ENCODE data around the gene CARD19. TPM values are rescaled to one million over a fixed set of nuclear protein-coding genes. Genes with fewer than 3 reads are reported as not detected.

CARD19 gene
- polyA plus RNA-seq, 1 donor from 2014 or later, result 36.2 TPM

DNA sequence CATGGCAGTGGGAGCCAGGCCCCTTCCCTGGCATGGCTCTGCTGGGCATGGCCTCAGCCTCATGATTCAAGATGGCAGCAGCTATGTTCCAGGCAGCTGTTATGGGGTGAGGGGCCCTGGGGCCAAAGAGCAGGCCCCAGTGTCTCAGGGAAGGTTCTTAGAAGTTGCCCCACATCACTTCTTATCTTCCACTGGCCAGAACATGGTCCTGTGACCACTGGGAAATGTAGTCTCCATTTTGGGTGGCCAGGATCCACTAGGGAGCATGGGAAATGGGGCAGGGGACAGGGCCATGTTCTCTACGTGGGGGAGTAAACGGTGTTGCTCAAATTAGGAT lies 19.3 kb upstream of the CARD19 start:
- H3K4me3 Mint-ChIP-seq, result no peak overlapping the region
- H3K9me3 Mint-ChIP-seq, result no peaks in the 10 kb centered on the region
- no peak overlapping the region for H3K27ac Mint-ChIP-seq
- H3K36me3 Mint-ChIP-seq, result peaks cover 3% of the 10 kb centered on the region
- no peaks in the 10 kb centered on the region for H3K27me3 Mint-ChIP-seq
- peaks cover 5 to 12% (median 9%) of the 10 kb centered on the region in 3 donors for H3K4me1 Mint-ChIP-seq

DNA sequence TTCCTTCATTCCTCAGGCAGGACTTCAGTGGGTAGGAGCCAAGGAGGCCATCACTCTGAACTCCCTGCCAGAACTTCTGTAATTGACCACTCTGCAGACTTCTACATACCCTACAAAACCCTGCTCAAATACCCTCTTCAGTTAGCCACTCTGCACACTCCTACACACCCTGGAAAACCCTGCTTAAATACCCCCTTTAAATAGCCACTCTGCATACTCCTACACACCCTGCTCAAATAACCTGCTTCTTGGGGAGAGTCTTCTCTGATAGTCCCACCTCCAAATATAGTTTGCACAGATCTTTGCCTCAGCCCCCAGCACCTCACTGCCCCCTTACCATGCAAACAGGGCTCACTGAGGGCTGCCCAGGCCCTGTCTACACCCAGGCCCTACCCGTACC lies 18.6 kb upstream of the CARD19 start:
- H3K27me3 Mint-ChIP-seq, result no peaks in the 10 kb centered on the region
- H3K36me3 Mint-ChIP-seq, result peaks cover 3% of the 10 kb centered on the region
- peaks cover 5 to 12% (median 9%) of the 10 kb centered on the region in 3 donors for H3K4me1 Mint-ChIP-seq
- peak overlapping the region in 1 of 3 donors; percentile 17 for H3K27ac Mint-ChIP-seq
- H3K4me3 Mint-ChIP-seq, result no peak overlapping the region
- no peaks in the 10 kb centered on the region for H3K9me3 Mint-ChIP-seq

DNA sequence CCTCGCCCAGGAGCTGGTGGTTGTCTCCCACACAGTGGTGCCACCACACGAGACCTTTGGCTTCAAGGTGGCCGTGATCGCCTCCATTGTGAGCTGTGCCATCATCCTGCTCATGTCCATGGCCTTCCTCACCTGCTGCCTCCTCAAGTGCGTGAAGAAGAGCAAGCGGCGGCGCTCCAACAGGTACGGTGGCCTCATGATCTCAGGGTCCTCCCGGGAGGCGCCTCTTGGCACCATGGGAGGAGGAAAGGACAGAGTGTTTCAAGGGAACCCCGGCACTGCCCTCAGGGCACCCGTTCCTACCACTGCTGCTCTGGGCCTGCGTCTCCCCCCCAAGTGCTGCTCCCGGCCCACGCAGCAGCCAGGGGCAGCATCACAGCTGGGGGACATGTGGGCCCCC lies 18.2 kb upstream of the CARD19 start:
- Mint-ChIP-seq H3K36me3 (peaks cover 3% of the 10 kb centered on the region), H3K4me1 (peaks cover 5 to 10% (median 5%) of the 10 kb centered on the region in 3 donors), H3K27ac (peak overlapping the region in 1 of 3 donors; percentile 23), H3K9me3 (no peaks in the 10 kb centered on the region), H3K4me3 (no peak overlapping the region), H3K27me3 (no peaks in the 10 kb centered on the region)

DNA sequence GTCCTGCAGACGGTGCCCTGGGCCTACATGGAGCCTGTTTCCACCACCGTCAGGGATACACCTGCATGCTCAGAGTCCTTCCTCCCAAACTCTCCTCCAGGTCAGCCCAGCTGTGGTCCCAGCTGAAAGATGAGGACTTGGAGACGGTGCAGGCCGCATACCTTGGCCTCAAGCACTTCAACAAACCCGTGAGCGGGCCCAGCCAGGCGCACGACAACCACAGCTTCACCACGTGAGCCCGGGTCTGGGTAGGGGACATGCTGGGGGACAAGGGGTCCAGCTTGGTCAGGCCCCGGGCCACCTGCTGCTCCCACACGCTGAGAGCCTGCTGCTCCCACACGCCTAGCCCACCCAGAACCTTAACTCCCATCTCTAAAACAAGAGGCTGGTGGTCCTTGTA lies 16.6 kb upstream of the CARD19 start:
- H3K36me3 Mint-ChIP-seq, result peaks cover 6% of the 10 kb centered on the region
- H3K9me3 Mint-ChIP-seq, result peaks cover 0 to 1% (median 0%) of the 10 kb centered on the region in 3 donors
- peak overlapping the region in 1 of 3 donors; percentile 53 for H3K27ac Mint-ChIP-seq
- no peaks in the 10 kb centered on the region for H3K27me3 Mint-ChIP-seq
- H3K4me1 Mint-ChIP-seq, result peaks cover 5 to 10% (median 9%) of the 10 kb centered on the region in 3 donors
- H3K4me3 Mint-ChIP-seq, result no peak overlapping the region

DNA sequence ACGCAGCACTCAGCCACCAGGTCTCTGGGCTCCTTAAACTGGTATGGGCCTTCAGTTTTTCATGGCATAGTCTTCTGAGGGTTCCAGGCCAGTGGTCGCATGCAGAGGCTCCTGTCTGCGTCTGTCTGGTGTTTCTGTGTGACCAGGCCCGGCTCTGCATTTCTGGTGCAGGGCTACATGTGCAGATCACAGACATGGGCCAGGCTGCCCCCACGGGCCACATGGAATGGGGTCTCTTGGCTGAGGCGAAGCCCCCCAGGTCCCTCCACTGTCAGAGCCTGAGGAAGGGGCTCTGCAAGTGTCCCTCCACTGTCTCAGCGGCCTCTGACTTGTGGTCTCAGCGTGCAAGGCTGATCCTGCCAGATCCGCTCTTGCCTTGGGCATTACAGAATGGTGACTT lies 15.6 kb upstream of the CARD19 start:
- Mint-ChIP-seq H3K4me1 (peaks cover 0 to 6% (median 2%) of the 10 kb centered on the region in 3 donors), H3K4me3 (no peak overlapping the region), H3K36me3 (peaks cover 7% of the 10 kb centered on the region), H3K27me3 (no peaks in the 10 kb centered on the region), H3K9me3 (peaks cover 0 to 1% (median 0%) of the 10 kb centered on the region in 3 donors), H3K27ac (no peak overlapping the region)

DNA sequence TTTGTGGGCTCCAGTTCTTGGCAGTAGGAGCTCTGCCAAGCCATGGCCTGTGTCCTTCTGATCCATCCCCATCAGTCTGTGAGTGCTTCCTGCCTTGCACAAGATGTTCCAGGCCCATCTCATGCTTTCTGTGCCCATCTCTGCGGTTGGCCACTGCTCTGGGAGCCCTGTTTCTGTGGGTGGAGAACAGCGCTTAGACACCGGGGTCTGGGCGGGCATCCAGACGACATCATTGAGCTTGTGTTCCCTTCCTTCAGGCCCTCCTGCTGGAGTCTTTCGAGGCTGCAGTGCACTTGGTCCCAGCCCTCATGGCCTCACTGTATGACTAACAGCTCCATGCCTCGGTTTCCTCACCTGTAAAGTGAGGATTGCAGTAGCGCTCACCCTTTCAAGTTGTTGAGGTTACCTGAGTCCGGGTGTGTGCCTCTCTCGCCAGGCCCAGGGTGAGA lies 14.9 kb upstream of the CARD19 start:
- H3K4me1 Mint-ChIP-seq, result peaks cover 0 to 6% (median 2%) of the 10 kb centered on the region in 3 donors
- H3K36me3 Mint-ChIP-seq, result peaks cover 11% of the 10 kb centered on the region
- H3K9me3 Mint-ChIP-seq, result peaks cover 0 to 1% (median 0%) of the 10 kb centered on the region in 3 donors
- H3K4me3 Mint-ChIP-seq, result no peak overlapping the region
- H3K27ac Mint-ChIP-seq, result no peak overlapping the region
- H3K27me3 Mint-ChIP-seq, result no peaks in the 10 kb centered on the region

DNA sequence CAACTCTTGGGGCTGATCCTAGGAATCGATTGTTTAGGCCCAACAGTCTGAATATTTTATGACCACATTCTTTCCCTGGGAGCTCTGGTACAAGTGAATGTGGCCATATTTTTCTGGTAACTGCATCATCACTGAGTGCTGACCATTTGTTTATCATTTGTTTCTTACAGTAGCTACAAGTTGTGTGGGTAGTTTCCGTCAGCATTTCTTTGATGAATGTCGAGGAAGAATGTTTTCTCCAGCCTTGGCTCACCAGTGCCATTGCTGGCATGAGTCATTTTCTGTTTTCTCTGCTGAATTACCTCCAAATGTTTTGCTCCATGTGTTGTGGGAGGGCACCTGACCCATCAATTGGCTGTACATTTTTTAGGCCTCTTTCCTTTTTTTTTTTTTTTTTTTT lies 14.1 kb upstream of the CARD19 start:
- Mint-ChIP-seq H3K4me3 (no peak overlapping the region), H3K36me3 (peaks cover 11% of the 10 kb centered on the region), H3K4me1 (peaks cover 0 to 8% (median 2%) of the 10 kb centered on the region in 3 donors), H3K27ac (no peak overlapping the region), H3K27me3 (no peaks in the 10 kb centered on the region), H3K9me3 (peaks cover 0 to 1% (median 0%) of the 10 kb centered on the region in 3 donors)

DNA sequence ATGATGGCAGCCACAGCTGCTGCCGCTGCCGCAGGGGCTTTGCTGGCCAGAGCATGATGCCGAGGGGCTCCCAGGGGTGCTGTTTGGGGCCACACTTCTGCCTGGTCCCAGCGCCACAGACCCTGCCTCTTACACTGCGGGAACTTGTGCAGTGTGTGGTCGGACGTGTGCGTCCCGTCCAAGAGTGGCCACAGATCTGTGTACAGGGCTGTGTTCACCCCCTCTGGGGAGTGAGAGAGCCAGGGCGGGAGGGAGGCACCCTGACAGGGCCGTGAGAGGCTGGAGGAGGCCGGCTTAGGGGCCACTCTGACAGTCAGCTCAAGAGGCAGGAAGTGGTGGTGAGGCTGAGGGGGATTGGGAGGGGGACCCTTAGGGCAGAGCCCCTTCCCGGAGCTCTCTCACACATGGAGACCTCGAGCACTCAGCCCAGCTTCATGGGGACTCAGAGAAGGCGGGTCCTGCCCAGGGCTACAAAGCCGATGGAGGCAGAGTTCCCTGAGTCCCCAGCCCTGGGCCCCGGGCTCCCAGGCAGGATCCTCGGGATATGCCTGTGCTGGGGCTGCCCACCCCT lies 13.1 kb upstream of the CARD19 start:
- no peaks in the 10 kb centered on the region for H3K27me3 Mint-ChIP-seq
- no peak overlapping the region for H3K27ac Mint-ChIP-seq
- peaks cover 8% of the 10 kb centered on the region for H3K36me3 Mint-ChIP-seq
- peaks cover 0 to 1% (median 0%) of the 10 kb centered on the region in 3 donors for H3K9me3 Mint-ChIP-seq
- H3K4me1 Mint-ChIP-seq, result peaks cover 0 to 8% (median 2%) of the 10 kb centered on the region in 3 donors
- no peak overlapping the region for H3K4me3 Mint-ChIP-seq

DNA sequence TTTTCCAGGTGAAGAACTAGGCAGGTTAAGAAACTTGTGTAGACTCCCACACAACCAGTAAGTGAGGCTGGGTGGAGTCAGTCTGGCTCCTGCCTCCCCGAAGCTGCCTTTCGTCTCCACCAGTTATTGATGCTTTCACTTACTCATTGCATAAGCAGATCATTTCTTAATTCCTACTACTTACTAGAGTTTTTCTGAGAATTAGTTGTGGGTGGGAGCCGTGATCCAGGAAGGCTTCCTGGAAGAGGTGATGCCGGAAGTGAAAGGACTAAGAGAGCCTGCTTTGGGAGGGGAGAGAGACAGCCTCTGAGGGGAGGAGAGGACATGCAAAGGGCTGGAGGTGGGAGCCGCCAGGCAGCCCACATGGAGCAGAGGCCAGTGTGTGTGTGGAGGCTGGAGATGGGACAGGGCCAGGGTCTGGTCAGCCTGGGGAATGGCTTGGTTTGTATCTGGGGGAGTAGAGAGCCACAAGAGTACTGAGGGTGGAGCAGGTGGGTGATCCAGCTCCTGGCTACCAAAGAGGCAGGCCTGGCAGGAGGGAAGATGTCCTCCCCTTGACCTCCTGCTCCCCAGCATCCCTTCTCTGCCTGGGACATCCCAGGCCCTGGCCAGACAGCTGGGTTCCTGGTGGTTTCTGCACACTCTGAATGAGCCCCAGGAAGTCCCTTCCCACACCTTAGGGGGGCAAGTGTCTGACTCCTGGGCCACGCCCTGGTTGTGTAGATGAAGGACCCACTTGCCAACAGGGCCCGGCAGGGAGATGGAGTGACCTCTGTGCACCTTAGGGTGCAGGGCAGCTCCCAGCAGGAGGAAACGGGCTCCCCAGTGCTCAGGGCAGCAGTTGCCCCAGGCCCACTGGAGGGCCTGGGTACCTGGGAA lies 12.2 kb upstream of the CARD19 start:
- Mint-ChIP-seq H3K9me3 (peaks cover 0 to 1% (median 0%) of the 10 kb centered on the region in 3 donors), H3K36me3 (peaks cover 8% of the 10 kb centered on the region), H3K27me3 (no peaks in the 10 kb centered on the region), H3K27ac (peak overlapping the region in 2 of 3 donors; percentile 39 to 60), H3K4me3 (no peak overlapping the region), H3K4me1 (peaks cover 0 to 8% (median 2%) of the 10 kb centered on the region in 3 donors)

DNA sequence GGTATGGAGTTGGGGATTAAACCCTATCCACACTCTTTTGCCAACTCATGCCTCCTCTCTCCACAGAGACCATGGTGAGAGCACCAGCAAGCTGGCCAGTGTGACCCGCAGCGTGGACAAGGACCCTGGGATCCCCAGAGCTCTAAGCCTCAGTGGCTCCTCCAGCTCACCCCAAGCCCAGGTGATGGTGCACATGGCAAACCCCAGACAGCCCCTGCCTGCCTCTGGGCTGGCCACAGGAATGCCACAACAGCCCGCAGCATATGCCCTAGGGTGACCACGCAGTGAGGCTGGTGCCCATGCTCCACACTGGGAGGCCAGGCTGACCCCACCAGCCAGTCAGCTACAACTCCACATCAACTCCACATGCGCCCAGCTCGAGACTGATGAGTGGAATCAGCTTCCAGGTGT lies 11.5 kb upstream of the CARD19 start:
- H3K4me3 Mint-ChIP-seq, result no peak overlapping the region
- H3K36me3 Mint-ChIP-seq, result peaks cover 8% of the 10 kb centered on the region
- peaks cover 2 to 8% (median 2%) of the 10 kb centered on the region in 3 donors for H3K4me1 Mint-ChIP-seq
- no peaks in the 10 kb centered on the region for H3K27me3 Mint-ChIP-seq
- no peak overlapping the region for H3K27ac Mint-ChIP-seq
- H3K9me3 Mint-ChIP-seq, result peaks cover 0 to 1% (median 0%) of the 10 kb centered on the region in 3 donors

DNA sequence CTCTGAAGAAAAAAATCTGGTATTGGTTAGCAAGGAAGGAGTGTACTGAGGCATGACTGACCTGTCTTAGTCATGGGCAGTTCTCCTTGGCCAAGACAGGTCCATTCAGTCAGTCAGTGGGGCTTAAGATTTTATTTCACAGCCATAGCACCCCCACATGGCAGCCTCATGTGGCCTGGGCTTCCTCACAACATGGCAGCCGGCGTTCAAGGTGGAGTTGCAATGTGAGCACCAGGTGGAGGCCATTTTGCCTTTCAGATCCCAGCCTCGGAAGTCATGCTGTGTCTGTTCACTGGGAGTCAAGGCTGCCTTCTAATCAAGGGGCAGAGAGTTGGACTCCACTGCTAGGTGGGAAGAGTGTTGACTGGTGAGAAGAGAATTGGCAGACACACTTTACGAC lies 10.3 kb upstream of the CARD19 start:
- peak overlapping the region in 1 of 3 donors; percentile 46 for H3K27ac Mint-ChIP-seq
- H3K4me1 Mint-ChIP-seq, result peaks cover 4 to 15% (median 12%) of the 10 kb centered on the region in 3 donors
- peaks cover 0 to 1% (median 0%) of the 10 kb centered on the region in 3 donors for H3K9me3 Mint-ChIP-seq
- peaks cover 8% of the 10 kb centered on the region for H3K36me3 Mint-ChIP-seq
- no peaks in the 10 kb centered on the region for H3K27me3 Mint-ChIP-seq
- H3K4me3 Mint-ChIP-seq, result no peak overlapping the region

DNA sequence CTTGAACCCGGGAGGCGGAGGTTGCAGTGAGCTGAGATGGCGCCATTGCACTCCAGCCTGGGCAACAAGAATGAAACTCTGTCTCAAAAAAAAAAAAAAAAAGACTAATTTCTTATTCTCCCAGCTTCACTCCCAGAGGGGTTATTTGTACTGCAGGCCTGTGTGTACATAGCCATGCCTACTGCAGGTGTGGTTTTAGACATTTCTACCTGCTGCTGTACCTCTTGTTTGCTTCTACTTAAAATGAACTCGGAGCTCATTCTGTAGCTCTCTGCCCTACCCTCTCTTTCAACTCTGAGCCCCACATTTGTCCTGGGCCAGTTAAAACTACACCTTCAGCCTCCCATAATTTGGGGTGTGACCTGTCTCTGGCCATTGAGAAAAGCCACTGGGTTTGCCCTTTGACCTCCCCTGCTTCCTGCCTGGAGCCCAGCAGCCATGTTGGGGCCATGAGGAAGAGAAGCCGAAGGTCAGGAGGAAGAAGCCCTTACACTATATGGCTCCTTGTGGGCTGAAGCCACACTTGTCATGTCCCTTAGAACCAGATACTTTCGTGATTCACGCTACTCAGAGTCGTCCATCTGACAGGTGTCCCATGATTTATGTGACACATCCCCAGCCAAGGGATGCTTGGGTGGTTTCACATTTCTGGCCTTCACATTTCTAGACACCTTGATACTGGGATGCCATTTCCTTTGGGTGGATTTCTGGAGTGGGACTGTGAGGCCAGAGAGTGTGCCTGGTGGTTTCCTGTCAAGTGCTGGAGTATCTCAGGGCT lies 9.4 kb upstream of the CARD19 start:
- H3K36me3 Mint-ChIP-seq, result peaks cover 8% of the 10 kb centered on the region
- H3K9me3 Mint-ChIP-seq, result peaks cover 0 to 1% (median 0%) of the 10 kb centered on the region in 3 donors
- peaks cover 3 to 23% (median 21%) of the 10 kb centered on the region in 3 donors for H3K4me1 Mint-ChIP-seq
- H3K4me3 Mint-ChIP-seq, result no peak overlapping the region
- H3K27ac Mint-ChIP-seq, result no peak overlapping the region
- no peaks in the 10 kb centered on the region for H3K27me3 Mint-ChIP-seq

DNA sequence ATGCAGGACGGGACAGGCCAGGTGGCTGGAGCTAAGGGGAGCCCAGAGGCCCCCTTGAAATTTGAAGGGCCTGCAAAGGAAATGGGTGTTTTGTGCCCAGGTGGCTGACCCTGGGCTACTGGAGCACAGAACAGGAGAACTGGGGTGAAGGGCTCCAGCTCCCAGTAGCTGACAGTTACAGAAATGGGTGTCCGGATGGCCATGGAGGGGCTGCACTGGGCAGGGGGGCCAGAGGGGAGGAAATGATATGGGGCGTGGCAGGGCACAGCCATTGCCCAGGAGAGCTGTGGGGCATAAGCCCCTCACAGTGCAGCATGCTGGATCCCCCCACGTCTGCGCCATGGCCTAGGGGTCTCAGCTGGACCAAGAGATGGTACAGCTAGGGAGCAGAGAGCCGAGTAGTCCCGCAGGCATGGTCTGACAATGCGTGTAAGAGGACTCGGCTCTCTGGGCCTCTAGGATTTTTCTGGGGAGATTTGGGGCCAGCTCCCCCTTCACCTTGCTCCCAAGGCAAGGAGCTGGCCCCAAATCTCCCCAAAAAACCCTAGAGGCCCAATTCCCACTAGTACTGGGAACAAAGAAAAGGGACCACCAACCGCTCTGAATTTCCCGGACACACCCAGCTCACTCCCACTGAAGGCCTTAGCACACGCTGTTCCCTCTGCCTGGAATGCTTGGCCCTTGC lies 7.9 kb upstream of the CARD19 start:
- Mint-ChIP-seq H3K36me3 (peaks cover 8% of the 10 kb centered on the region), H3K4me3 (no peak overlapping the region), H3K9me3 (peaks cover 0 to 1% (median 0%) of the 10 kb centered on the region in 3 donors), H3K27me3 (no peaks in the 10 kb centered on the region), H3K4me1 (peaks cover 15 to 37% (median 34%) of the 10 kb centered on the region in 3 donors), H3K27ac (peak overlapping the region in 2 of 3 donors; percentile 42 to 43)

DNA sequence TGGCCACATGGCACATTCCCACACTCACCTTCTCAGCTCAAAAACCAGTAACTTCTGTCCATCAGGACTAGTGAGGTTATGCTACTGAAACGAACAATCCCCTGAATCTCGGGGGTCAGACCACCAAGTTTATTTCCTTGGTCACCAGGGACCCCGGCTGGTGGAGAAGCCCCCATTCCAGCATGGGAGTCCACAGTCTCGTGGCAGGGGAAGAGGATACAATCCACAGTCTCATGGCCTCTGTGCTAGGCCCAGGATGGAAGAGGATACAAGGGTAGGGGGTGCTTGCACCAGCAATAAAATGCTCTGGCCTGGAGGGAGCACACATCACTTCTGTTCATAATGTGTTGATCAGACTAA lies 7.4 kb upstream of the CARD19 start:
- H3K27ac Mint-ChIP-seq, result peak overlapping the region in 1 of 3 donors; percentile 43
- no peak overlapping the region for H3K4me3 Mint-ChIP-seq
- H3K27me3 Mint-ChIP-seq, result no peaks in the 10 kb centered on the region
- peaks cover 0 to under 1% (median 0%) of the 10 kb centered on the region in 3 donors for H3K9me3 Mint-ChIP-seq
- peaks cover 7% of the 10 kb centered on the region for H3K36me3 Mint-ChIP-seq
- peaks cover 20 to 39% (median 39%) of the 10 kb centered on the region in 3 donors for H3K4me1 Mint-ChIP-seq

All from IgD-negative memory B cell (primary cell).